Measurements from ENCODE around the gene ABCA3. TPM values are rescaled to one million over a fixed set of nuclear protein-coding genes. Genes with fewer than 3 reads are reported as not detected.

The ABCA3 gene
- total RNA-seq, 1 donor from 2014 or later, result 32.1 TPM

GRCh38 chr16:2236337-2237101 is 104.0 kb downstream of the ABCA3 start, which contains the start of gene DNASE1L2:
TSS of gene DNASE1L2 (plus strand) at chr16:2236444. CDS start at chr16:2236817, 373 bp downstream.
- no peak within 1 kb of the TSS for H3K4me3 ChIP-seq (ENCODE audit: low read depth, low read length)
- TF ChIP-seq CTCF (IDR thresholded peaks at IDR 0.05; ENCODE audit: insufficient read depth, low read length, poor library complexity, severe bottlenecking), result no peak
- H3K27me3 ChIP-seq (ENCODE audit: control insufficient read depth, insufficient read depth, low read length), result peaks cover 24% of the 10 kb centered on the region
- H3K36me3 ChIP-seq (ENCODE audit: control insufficient read depth, insufficient read depth, low read length), result peaks cover 3% of the 10 kb centered on the region
- no peak for DNase-seq (ENCODE audit: low read depth)

- Histone ChIP-seq H3K4me3 (ENCODE audit: low read depth, low read length) (no peak overlapping the region), H3K27me3 (ENCODE audit: control insufficient read depth, insufficient read depth, low read length) (peaks cover 24% of the 10 kb centered on the region), H3K36me3 (ENCODE audit: control insufficient read depth, insufficient read depth, low read length) (peaks cover 3% of the 10 kb centered on the region)
- TF ChIP-seq CTCF (IDR thresholded peaks at IDR 0.05; ENCODE audit: insufficient read depth, low read length, poor library complexity, severe bottlenecking), result no peak
- DNase-seq (ENCODE audit: low read depth), result no peak
Observed at GRCh38 chr16:2235695-2236336, 104.7 kb downstream of the ABCA3 start.

- Histone ChIP-seq H3K27me3 (ENCODE audit: control insufficient read depth, insufficient read depth, low read length) (peaks cover 24% of the 10 kb centered on the region), H3K36me3 (ENCODE audit: control insufficient read depth, insufficient read depth, low read length) (peaks cover 3% of the 10 kb centered on the region), H3K4me3 (ENCODE audit: low read depth, low read length) (no peak overlapping the region)
- no peak for DNase-seq (ENCODE audit: low read depth)
- no peak for TF ChIP-seq CTCF (IDR thresholded peaks at IDR 0.05; ENCODE audit: insufficient read depth, low read length, poor library complexity, severe bottlenecking)
Observed at GRCh38 chr16:2235234-2235651, 105.3 kb downstream of the ABCA3 start.

GRCh38 chr16:2234813-2235170 is 105.7 kb downstream of the ABCA3 start:
- TF ChIP-seq CTCF (IDR thresholded peaks at IDR 0.05; ENCODE audit: insufficient read depth, low read length, poor library complexity, severe bottlenecking), result no peak
- Histone ChIP-seq H3K27me3 (ENCODE audit: control insufficient read depth, insufficient read depth, low read length) (peaks cover 24% of the 10 kb centered on the region), H3K36me3 (ENCODE audit: control insufficient read depth, insufficient read depth, low read length) (peaks cover 3% of the 10 kb centered on the region), H3K4me3 (ENCODE audit: low read depth, low read length) (no peak overlapping the region)
- DNase-seq (ENCODE audit: low read depth), result no peak

- H3K4me3 ChIP-seq (ENCODE audit: low read depth, low read length), result no peak overlapping the region
- peaks cover 24% of the 10 kb centered on the region for H3K27me3 ChIP-seq (ENCODE audit: control insufficient read depth, insufficient read depth, low read length)
- TF ChIP-seq CTCF (IDR thresholded peaks at IDR 0.05; ENCODE audit: insufficient read depth, low read length, poor library complexity, severe bottlenecking), result no peak
- H3K36me3 ChIP-seq (ENCODE audit: control insufficient read depth, insufficient read depth, low read length), result peaks cover 3% of the 10 kb centered on the region
- no peak for DNase-seq (ENCODE audit: low read depth)
Observed at GRCh38 chr16:2233872-2234812, 106.4 kb downstream of the ABCA3 start.
